ENCODE results near the gene COBL. TPM values are rescaled to one million over a fixed set of nuclear protein-coding genes. Genes with fewer than 3 reads are reported as not detected.

COBL gene
- total RNA-seq, 4 donors from 2014 or later, result 17.2 to 59.7 (median 31.0) TPM

GRCh38 chr7:51072281-51072680 is 244.3 kb downstream of the COBL start:
- ATAC-seq, result no peak
- Histone ChIP-seq H3K9me3 (no peaks in the 10 kb centered on the region), H3K27ac (no peak overlapping the region), H3K4me1 (peaks cover 3 to 43% (median 5%) of the 10 kb centered on the region in 3 donors), H3K4me3 (no peak overlapping the region), H3K36me3 (no peaks in the 10 kb centered on the region), H3K27me3 (no peaks in the 10 kb centered on the region)
- 94% methylated on average over 2 of the region's 2 CpGs; no CpG with 5 or more reads in 1 of the 2 donors for WGBS, 2 donors (ENCODE audit: low coverage in 1 of 2)
- TF ChIP-seq CTCF (IDR thresholded peaks at IDR 0.05), result no peak
- no peak for TF ChIP-seq POLR2AphosphoS5 (IDR thresholded peaks at IDR 0.05)
- no peak for TF ChIP-seq POLR2A (IDR thresholded peaks at IDR 0.05)
- TF ChIP-seq EP300 (IDR thresholded peaks at IDR 0.05), result no peak

- H3K27ac ChIP-seq, result no peak overlapping the region
- no peaks in the 10 kb centered on the region for H3K9me3 ChIP-seq
- no peaks in the 10 kb centered on the region for H3K36me3 ChIP-seq
- no peak overlapping the region for H3K4me3 ChIP-seq
- TF ChIP-seq CTCF (IDR thresholded peaks at IDR 0.05) (no peak), POLR2AphosphoS5 (IDR thresholded peaks at IDR 0.05) (no peak), EP300 (IDR thresholded peaks at IDR 0.05) (no peak), POLR2A (IDR thresholded peaks at IDR 0.05) (no peak)
- peaks cover 3 to 47% (median 5%) of the 10 kb centered on the region in 3 donors for H3K4me1 ChIP-seq
- WGBS, 2 donors (ENCODE audit: low coverage in 1 of 2), result 92 to 94% methylated on average over 2 of the region's 2 CpGs
- H3K27me3 ChIP-seq, result no peaks in the 10 kb centered on the region
- ATAC-seq, result no peak
These were observed 245.2 kb downstream of the COBL start for GRCh38 chr7:51071427-51071826.

GRCh38 chr7:51070151-51070550 is 246.5 kb downstream of the COBL start:
- no peaks in the 10 kb centered on the region for H3K27me3 ChIP-seq
- no peak for TF ChIP-seq EP300 (IDR thresholded peaks at IDR 0.05)
- peaks cover 3 to 47% (median 5%) of the 10 kb centered on the region in 3 donors for H3K4me1 ChIP-seq
- H3K9me3 ChIP-seq, result no peaks in the 10 kb centered on the region
- ATAC-seq, result no peak
- peak overlapping the region in 3 of 4 donors; percentile 36 to 52 (median 52) for H3K27ac ChIP-seq
- 19 to 20% methylated on average over 3 of the region's 3 CpGs for WGBS, 2 donors (ENCODE audit: low coverage in 1 of 2)
- peaks cover 0 to 3% of the 10 kb centered on the region in 2 donors for H3K36me3 ChIP-seq
- H3K4me3 ChIP-seq, result no peak overlapping the region

- ATAC-seq, result peak; percentile 34
- WGBS, 2 donors (ENCODE audit: low coverage in 1 of 2), result 30 to 31% methylated on average over 4 to 5 of the region's 5 CpGs
- no peaks in the 10 kb centered on the region for H3K9me3 ChIP-seq
- peak overlapping the region; percentile 16 to 59 (median 52) for H3K27ac ChIP-seq
- H3K27me3 ChIP-seq, result no peaks in the 10 kb centered on the region
- TF ChIP-seq CTCF (IDR thresholded peaks at IDR 0.05), result no peak
- TF ChIP-seq POLR2AphosphoS5 (IDR thresholded peaks at IDR 0.05), result no peak
- TF ChIP-seq EP300 (IDR thresholded peaks at IDR 0.05), result no peak
- no peak for TF ChIP-seq POLR2A (IDR thresholded peaks at IDR 0.05)
- H3K4me3 ChIP-seq, result no peak overlapping the region
- H3K4me1 ChIP-seq, result peaks cover 3 to 47% (median 5%) of the 10 kb centered on the region in 3 donors
- H3K36me3 ChIP-seq, result peaks cover 0 to 3% of the 10 kb centered on the region in 2 donors
These were observed 247.1 kb downstream of the COBL start for GRCh38 chr7:51069411-51070083.

- Histone ChIP-seq H3K27me3 (no peaks in the 10 kb centered on the region), H3K27ac (no peak overlapping the region), H3K9me3 (no peaks in the 10 kb centered on the region), H3K4me1 (peaks cover 3 to 47% (median 5%) of the 10 kb centered on the region in 3 donors), H3K36me3 (peaks cover 0 to 3% of the 10 kb centered on the region in 2 donors), H3K4me3 (no peak overlapping the region)
- no peak for ATAC-seq
- WGBS, 2 donors (ENCODE audit: low coverage in 1 of 2), result 76 to 82% methylated on average over 4 of the region's 4 CpGs
- TF ChIP-seq CTCF (IDR thresholded peaks at IDR 0.05) (no peak), POLR2AphosphoS5 (IDR thresholded peaks at IDR 0.05) (no peak), EP300 (IDR thresholded peaks at IDR 0.05) (no peak), POLR2A (IDR thresholded peaks at IDR 0.05) (no peak)
These were observed 248.2 kb downstream of the COBL start for GRCh38 chr7:51068401-51068800.
